ENCODE data around the gene TNFRSF13B. TPM values are rescaled to one million over a fixed set of nuclear protein-coding genes. Genes with fewer than 3 reads are reported as not detected.
"Not testable (repeated sequence)": the region's sequence is repeated elsewhere in the genome, so short reads cannot be mapped to it uniquely, and the experiment has no call there.

The TNFRSF13B gene
- total RNA-seq, 4 donors from 2014 or later, result not detected

DNA sequence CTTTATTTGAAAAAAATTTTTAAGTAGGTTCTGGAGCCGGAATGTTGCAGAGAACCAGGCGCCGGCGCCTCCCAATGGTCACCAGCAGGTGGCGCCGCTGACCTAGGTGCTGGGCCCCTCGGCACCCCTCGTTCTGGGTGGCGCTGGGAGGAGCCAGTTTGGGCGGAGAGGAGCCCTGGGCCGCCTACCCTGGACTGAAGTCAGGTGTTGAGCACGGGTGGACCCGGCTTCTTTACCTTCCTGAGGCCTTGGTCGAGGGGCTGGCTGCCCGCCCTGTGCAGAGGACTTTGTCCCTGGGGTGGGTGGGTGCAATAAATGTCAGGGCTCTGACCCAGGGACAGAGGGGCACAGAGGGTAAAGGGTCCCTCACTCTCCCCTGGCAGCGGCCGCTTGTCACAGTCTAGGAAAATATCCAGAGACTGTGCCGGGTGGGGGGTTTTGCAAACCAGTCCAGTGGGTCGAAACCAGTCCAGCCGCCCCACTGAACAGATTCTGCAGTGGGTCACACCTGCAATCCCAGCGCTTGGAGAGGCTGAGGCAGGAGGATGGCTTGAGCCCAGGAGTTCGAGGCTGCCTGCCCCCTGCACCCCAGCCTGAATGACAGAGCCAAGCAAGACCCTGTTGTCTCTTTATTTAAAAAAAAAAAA is 30.1 kb upstream of the TNFRSF13B start:
- peak; percentile 74 to 80 for DNase-seq
- intact Hi-C loops (cut with DNase I; ENCODE audit: low total_unique reads), result no loop called here
- no peak for TF ChIP-seq POLR2A (IDR thresholded peaks at IDR 0.05)
- TF ChIP-seq, protein P1, sequence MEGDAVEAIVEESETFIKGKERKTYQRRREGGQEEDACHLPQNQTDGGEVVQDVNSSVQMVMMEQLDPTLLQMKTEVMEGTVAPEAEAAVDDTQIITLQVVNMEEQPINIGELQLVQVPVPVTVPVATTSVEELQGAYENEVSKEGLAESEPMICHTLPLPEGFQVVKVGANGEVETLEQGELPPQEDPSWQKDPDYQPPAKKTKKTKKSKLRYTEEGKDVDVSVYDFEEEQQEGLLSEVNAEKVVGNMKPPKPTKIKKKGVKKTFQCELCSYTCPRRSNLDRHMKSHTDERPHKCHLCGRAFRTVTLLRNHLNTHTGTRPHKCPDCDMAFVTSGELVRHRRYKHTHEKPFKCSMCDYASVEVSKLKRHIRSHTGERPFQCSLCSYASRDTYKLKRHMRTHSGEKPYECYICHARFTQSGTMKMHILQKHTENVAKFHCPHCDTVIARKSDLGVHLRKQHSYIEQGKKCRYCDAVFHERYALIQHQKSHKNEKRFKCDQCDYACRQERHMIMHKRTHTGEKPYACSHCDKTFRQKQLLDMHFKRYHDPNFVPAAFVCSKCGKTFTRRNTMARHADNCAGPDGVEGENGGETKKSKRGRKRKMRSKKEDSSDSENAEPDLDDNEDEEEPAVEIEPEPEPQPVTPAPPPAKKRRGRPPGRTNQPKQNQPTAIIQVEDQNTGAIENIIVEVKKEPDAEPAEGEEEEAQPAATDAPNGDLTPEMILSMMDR (IDR thresholded peaks at IDR 0.05), result peak; percentile 92 to 98 (median 96)
- no peak overlapping the region for H3K4me3 ChIP-seq
- H3K4me1 ChIP-seq, result no peaks in the 10 kb centered on the region
- H3K27me3 ChIP-seq, result no peaks in the 10 kb centered on the region
- H3K36me3 ChIP-seq, result no peaks in the 10 kb centered on the region
- no peaks in the 10 kb centered on the region for H3K9me3 ChIP-seq
- no peak overlapping the region for H3K27ac ChIP-seq

DNA sequence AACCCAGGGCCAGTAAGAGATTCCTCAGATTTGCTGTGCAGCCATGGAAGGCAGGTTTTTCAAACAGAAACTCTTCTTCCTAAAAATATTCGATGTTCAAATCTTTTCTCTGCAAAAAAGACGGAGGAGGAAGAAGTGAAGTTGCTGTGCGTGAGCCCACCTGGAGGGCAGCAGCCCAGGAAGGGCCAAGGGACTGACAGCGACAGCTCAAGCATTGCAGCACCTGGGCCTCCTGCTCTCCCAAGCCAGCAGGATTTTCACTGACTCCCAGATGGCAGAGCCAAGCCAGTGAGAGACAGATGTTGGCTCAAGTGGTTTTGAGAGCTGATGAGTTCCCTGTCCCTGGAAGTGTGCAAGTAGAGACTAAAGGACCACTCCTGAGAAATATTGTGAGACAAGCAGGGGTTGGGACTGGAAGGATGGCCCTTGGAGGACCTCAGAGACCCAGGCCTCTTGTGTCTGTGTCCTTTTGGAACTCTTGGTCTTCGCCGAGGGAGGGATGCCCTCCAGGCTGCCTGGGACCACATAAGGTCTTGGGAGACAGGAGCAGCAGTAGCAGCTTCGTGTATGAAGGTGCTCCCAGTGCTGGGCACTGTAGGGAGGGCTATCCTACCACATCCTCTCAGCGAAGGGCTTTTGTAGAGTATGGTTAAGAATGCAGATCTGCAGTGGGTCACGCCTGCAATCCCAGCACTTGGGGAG is 29.3 kb upstream of the TNFRSF13B start:
- no peak for DNase-seq
- Histone ChIP-seq H3K9me3 (no peaks in the 10 kb centered on the region), H3K27ac (no peak overlapping the region), H3K36me3 (no peaks in the 10 kb centered on the region), H3K4me1 (no peaks in the 10 kb centered on the region), H3K27me3 (no peaks in the 10 kb centered on the region), H3K4me3 (no peak overlapping the region)
- TF ChIP-seq POLR2A (IDR thresholded peaks at IDR 0.05), result no peak
- TF ChIP-seq, protein P1 (IDR thresholded peaks at IDR 0.05), result no peak
- intact Hi-C loops (cut with DNase I; ENCODE audit: low total_unique reads), result no loop called here

DNA sequence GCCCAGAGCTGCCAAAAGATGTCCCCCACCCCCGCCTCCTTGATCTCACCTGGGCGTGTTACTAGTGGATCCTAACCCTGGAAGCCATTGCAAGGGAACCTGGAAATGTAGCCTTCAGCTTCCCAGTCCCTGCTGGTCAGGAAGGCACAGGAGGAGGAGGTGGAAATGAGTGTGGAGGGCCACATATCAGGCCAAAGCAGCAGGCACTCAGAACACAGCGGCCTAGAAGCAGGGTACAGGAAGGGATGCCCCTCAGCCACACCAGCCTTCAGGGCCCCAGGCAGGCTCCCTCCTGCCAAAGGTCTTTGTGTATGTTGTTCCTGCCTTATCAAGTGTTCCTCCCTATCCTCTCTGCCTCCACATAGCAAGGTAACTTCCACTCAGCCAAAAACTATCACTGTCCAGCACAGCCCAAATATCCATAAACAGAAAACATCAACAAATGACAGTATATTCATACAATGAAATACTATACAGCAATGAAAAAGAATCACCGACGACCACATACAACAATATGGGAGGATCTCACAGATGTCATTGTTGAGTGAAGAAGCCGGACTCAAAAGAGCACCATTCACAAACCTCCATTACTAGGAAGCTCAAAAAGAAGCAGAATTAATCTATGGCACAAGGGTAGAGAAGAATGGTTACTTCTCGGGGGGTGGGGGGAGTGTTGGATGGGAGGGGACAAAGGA is 28.2 kb upstream of the TNFRSF13B start:
- no peak overlapping the region for H3K4me3 ChIP-seq
- no peaks in the 10 kb centered on the region for H3K9me3 ChIP-seq
- no peak for DNase-seq
- no peaks in the 10 kb centered on the region for H3K4me1 ChIP-seq
- TF ChIP-seq POLR2A (IDR thresholded peaks at IDR 0.05), result no peak
- TF ChIP-seq, protein P1 (IDR thresholded peaks at IDR 0.05), result no peak
- H3K36me3 ChIP-seq, result no peaks in the 10 kb centered on the region
- no peak overlapping the region for H3K27ac ChIP-seq
- H3K27me3 ChIP-seq, result no peaks in the 10 kb centered on the region
- intact Hi-C loops (cut with DNase I; ENCODE audit: low total_unique reads), result no loop called here

DNA sequence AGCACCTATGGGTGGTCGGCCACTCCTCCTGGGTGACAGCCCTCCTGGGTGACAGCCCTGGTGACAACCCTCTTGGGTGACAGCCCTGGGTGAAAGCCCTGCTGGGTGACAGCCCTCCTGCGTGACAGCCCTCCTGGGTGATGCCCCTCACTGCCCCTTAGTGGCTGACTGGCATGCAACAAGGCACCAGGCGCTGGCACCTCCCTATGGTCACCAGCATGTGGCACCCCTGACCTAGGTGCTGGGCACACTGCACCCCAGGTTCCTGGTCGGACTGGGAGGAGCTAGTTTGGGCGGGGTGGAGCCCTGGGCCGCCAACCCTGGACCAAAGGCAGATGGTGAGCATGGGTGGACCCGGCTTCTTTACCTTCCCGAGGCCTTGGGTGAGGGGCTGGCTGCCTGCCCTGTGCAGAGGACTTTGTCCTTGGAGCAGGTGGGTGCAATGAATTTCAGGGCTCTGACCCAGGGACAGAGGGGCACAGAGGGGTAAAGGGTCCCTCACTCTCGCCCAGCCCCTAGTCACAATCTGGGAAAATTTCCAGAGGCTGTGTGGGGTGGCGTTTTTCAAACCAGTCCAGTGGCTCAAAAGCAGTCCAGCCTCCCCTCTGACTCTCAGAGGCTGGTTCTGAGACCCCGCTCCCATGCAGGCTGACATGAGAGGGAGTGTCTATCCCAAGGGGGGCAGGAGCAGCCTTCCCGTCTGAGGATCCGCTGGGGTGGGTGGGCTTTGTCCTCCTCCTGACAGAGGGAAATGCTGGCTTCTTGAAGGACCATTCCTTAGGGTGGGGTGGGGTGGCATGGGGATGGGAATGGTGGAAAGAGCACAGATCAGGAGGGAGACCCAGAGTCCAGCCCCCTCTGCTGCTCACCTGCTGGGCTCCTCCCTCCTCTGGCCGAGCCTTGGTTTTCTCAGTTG is 25.9 kb upstream of the TNFRSF13B start:
- TF ChIP-seq, protein P1 (IDR thresholded peaks at IDR 0.05), result no peak
- no peak for TF ChIP-seq POLR2A (IDR thresholded peaks at IDR 0.05)
- no peaks in the 10 kb centered on the region for H3K27me3 ChIP-seq
- no peaks in the 10 kb centered on the region for H3K9me3 ChIP-seq
- no peaks in the 10 kb centered on the region for H3K36me3 ChIP-seq
- H3K4me3 ChIP-seq, result no peak overlapping the region
- DNase-seq, result no peak
- H3K4me1 ChIP-seq, result no peaks in the 10 kb centered on the region
- no peak overlapping the region for H3K27ac ChIP-seq
- intact Hi-C loops (cut with DNase I; ENCODE audit: low total_unique reads), result no loop called here

DNA sequence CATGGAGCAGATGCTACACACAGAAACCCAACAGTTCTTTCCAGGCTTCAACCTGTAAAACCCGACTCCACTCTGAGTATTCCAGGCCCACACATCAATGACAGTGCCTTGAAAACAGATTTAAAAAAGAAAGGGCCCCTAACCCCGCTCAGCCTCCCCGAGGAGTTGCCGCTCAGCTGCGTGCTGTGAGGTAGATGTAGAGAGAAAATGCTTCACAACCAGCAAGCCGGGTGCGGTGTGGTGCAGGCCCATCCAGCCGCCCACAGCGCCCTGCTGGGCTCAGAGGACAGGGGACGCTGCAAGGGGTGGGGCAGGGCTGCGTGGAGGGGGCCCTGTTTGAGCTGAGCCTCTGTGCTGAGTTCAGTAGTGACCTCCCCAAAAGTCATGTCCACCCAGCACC is 24.8 kb upstream of the TNFRSF13B start:
- H3K27me3 ChIP-seq; H3K4me3 ChIP-seq; H3K36me3 ChIP-seq; H3K4me1 ChIP-seq; H3K9me3 ChIP-seq; H3K27ac ChIP-seq; DNase-seq; intact Hi-C loops (cut with DNase I; ENCODE audit: low total_unique reads): not testable (repeated sequence)

Measured in uterus (tissue), 4 donors.